GM12878 (cell line): ENCODE data around the gene KDM4C. TPM values are rescaled to one million over a fixed set of nuclear protein-coding genes. Genes with fewer than 3 reads are reported as not detected.

Experiments used
- DPF2 ChIP-seq: fragments of 450-650 bp; IDR thresholded peaks from 2 replicates; pipeline ENCODE4 v1.6.1; 2017; ENCODE audit warnings: mild to moderate bottlenecking
- MEF2B ChIP-seq: fragments of 450-650 bp; IDR thresholded peaks from 2 replicates; pipeline ENCODE4 v1.6.1; 2018; ENCODE audit warnings: mild to moderate bottlenecking, moderate library complexity; ENCODE audit not compliant: partially characterized antibody, poor library complexity, severe bottlenecking
- NR2C1 ChIP-seq: fragments of 450-650 bp; IDR thresholded peaks from 2 replicates; pipeline ENCODE4 v1.6.1; 2017; ENCODE audit warnings: antibody characterized with exemption, mild to moderate bottlenecking, moderate library complexity
- POLR2AphosphoS2 ChIP-seq: IDR thresholded peaks from 2 replicates; pipeline ENCODE4 v1.6.1; 2011; ENCODE audit warnings: low read depth, mild to moderate bottlenecking, low read length, improper control_type of control experiment, moderate library complexity
- RAD21 ChIP-seq: IDR thresholded peaks from 2 replicates; pipeline ENCODE4 v1.6.1; 2011; ENCODE audit warnings: mild to moderate bottlenecking, low read depth, low read length, moderate library complexity; ENCODE audit not compliant: insufficient read depth
- SIN3A ChIP-seq: IDR thresholded peaks from 2 replicates; pipeline ENCODE4 v1.6.1; 2012; ENCODE audit warnings: low read depth, low read length, improper control_type of control experiment
- SIX5 ChIP-seq: IDR thresholded peaks from 2 replicates; pipeline ENCODE4 v1.6.1; 2011; ENCODE audit warnings: mild to moderate bottlenecking, low read depth, low read length, moderate library complexity; ENCODE audit not compliant: severe bottlenecking
- TCF12 ChIP-seq: IDR thresholded peaks from 2 replicates; pipeline ENCODE4 v1.6.1; 2011; ENCODE audit warnings: low read depth, mild to moderate bottlenecking, low read length
- polyA plus RNA-seq, 11 experiments: library from polyadenylated mRNA; depleted of rRNA in 4 of 11; unstranded in 6 of 11; stranded (reverse) in 5 of 11; fragments of >200 nt; fragmentation: Nextera tagmentation in 4 of 11; fragmentation: Illumina TruSeq in 1 of 11; extraction: Ambion mirVana in 4 of 11; extraction: Trizol in 1 of 11; gene quantifications; 1 replicate in 1 of 11; 2 replicates in 10 of 11; pipeline versions ENCODE4 v1.2.1 to v1.2.3, GENCODE V29; 2011 to 2016; ENCODE audit warnings: inconsistent platforms in 2 of 11, missing spikeins in 2 of 11, low read depth in 1 of 11
- total RNA-seq, 4 experiments: library from RNA; depleted of rRNA in 3 of 4; stranded (reverse); fragments of >200 nt in 3 of 4; fragmentation: Illumina TruSeq in 1 of 4; extraction: Trizol in 1 of 4; gene quantifications; 2 replicates each; pipeline versions ENCODE4 v1.2.1 to v1.2.3, GENCODE V29; 2013 to 2021
- TF ChIP-seq, protein P1 (sequence below): fragments of 450-650 bp; formaldehyde crosslinking; IDR thresholded peaks from 2 replicates; pipeline ENCODE4 v1.4.0; 2022; ENCODE audit warnings: mild to moderate bottlenecking, moderate library complexity
- TF ChIP-seq, protein P2 (sequence below): fragments of 450-650 bp; formaldehyde crosslinking; IDR thresholded peaks from 2 replicates; pipeline ENCODE4 v1.4.0; 2020; ENCODE audit warnings: mild to moderate bottlenecking, moderate library complexity
- TF ChIP-seq, protein P3 (sequence below): fragments of 450-650 bp; IDR thresholded peaks from 2 replicates; pipeline ENCODE4 v1.6.1; 2018; ENCODE audit warnings: mild to moderate bottlenecking, low read depth, moderate library complexity; ENCODE audit not compliant: partially characterized antibody

The KDM4C gene
- total and polyA plus RNA-seq, 10 of the 15 experiments (the other 5 are each of a cell fraction or from before 2014, with no cell fraction given): 6.8 to 41.2 (median 20.1) TPM

DNA sequence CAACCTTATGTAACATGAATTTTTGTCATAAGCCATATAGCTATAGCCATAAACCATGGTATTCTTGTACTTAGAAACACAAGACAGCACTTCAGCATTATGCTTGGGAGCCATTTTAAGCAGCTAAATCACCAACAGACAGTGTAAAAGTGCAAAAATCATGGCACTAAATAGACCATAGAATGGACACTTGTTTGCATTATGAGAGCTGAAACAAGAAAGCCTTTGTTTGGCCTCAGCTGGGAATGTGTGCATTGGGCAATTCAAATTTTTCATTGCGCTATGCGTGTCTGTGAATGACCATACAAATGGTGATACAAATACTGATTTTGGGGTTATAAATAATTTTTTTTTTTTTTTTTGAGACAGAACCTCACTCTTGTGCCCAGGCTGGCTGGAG, 23.7 kb downstream of the KDM4C start (continued):
- TF ChIP-seq, protein P1, sequence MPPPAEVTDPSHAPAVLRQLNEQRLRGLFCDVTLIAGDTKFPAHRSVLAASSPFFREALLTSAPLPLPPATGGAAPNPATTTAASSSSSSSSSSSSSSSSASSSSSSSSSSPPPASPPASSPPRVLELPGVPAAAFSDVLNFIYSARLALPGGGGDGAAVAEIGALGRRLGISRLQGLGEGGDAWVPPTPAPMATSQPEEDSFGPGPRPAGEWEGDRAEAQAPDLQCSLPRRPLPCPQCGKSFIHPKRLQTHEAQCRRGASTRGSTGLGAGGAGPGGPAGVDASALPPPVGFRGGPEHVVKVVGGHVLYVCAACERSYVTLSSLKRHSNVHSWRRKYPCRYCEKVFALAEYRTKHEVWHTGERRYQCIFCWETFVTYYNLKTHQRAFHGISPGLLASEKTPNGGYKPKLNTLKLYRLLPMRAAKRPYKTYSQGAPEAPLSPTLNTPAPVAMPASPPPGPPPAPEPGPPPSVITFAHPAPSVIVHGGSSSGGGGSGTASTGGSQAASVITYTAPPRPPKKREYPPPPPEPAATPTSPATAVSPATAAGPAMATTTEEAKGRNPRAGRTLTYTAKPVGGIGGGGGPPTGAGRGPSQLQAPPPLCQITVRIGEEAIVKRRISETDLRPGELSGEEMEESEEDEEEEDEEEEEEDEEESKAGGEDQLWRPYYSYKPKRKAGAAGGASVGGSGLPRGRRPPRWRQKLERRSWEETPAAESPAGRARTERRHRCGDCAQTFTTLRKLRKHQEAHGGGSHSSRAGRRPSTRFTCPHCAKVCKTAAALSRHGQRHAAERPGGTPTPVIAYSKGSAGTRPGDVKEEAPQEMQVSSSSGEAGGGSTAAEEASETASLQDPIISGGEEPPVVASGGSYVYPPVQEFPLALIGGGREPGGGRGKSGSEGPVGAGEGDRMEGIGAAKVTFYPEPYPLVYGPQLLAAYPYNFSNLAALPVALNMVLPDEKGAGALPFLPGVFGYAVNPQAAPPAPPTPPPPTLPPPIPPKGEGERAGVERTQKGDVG (CRISPR knock-in tag): no peak
- no peak for TF ChIP-seq NR2C1
- TF ChIP-seq POLR2AphosphoS2: no peak
- TF ChIP-seq, protein P2, sequence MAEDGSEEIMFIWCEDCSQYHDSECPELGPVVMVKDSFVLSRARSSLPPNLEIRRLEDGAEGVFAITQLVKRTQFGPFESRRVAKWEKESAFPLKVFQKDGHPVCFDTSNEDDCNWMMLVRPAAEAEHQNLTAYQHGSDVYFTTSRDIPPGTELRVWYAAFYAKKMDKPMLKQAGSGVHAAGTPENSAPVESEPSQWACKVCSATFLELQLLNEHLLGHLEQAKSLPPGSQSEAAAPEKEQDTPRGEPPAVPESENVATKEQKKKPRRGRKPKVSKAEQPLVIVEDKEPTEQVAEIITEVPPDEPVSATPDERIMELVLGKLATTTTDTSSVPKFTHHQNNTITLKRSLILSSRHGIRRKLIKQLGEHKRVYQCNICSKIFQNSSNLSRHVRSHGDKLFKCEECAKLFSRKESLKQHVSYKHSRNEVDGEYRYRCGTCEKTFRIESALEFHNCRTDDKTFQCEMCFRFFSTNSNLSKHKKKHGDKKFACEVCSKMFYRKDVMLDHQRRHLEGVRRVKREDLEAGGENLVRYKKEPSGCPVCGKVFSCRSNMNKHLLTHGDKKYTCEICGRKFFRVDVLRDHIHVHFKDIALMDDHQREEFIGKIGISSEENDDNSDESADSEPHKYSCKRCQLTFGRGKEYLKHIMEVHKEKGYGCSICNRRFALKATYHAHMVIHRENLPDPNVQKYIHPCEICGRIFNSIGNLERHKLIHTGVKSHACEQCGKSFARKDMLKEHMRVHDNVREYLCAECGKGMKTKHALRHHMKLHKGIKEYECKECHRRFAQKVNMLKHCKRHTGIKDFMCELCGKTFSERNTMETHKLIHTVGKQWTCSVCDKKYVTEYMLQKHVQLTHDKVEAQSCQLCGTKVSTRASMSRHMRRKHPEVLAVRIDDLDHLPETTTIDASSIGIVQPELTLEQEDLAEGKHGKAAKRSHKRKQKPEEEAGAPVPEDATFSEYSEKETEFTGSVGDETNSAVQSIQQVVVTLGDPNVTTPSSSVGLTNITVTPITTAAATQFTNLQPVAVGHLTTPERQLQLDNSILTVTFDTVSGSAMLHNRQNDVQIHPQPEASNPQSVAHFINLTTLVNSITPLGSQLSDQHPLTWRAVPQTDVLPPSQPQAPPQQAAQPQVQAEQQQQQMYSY (CRISPR knock-in tag): no peak
- no peak for TF ChIP-seq RAD21
- TF ChIP-seq, protein P3, sequence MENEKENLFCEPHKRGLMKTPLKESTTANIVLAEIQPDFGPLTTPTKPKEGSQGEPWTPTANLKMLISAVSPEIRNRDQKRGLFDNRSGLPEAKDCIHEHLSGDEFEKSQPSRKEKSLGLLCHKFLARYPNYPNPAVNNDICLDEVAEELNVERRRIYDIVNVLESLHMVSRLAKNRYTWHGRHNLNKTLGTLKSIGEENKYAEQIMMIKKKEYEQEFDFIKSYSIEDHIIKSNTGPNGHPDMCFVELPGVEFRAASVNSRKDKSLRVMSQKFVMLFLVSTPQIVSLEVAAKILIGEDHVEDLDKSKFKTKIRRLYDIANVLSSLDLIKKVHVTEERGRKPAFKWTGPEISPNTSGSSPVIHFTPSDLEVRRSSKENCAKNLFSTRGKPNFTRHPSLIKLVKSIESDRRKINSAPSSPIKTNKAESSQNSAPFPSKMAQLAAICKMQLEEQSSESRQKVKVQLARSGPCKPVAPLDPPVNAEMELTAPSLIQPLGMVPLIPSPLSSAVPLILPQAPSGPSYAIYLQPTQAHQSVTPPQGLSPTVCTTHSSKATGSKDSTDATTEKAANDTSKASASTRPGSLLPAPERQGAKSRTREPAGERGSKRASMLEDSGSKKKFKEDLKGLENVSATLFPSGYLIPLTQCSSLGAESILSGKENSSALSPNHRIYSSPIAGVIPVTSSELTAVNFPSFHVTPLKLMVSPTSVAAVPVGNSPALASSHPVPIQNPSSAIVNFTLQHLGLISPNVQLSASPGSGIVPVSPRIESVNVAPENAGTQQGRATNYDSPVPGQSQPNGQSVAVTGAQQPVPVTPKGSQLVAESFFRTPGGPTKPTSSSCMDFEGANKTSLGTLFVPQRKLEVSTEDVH: no peak
- TF ChIP-seq DPF2: no peak
- TF ChIP-seq MEF2B: no peak
- no peak for TF ChIP-seq TCF12
- TF ChIP-seq SIN3A: no peak
- TF ChIP-seq SIX5: no peak
